GM23338 (cell line): Measurements from ENCODE around the gene ADGRD1. TPM values are rescaled to one million over a fixed set of nuclear protein-coding genes. Genes with fewer than 3 reads are reported as not detected.

Source experiments
- ATAC-seq: fragments of 200-7000 bp; cut with Tn5 transposase; 3 replicates; pipeline ENCODE4 v1.9.1; 2020
- DNase-seq: peaks from one replicate; pipeline ENCODE4 v3.0.0-alpha.2; 2015; ENCODE audit warnings: low spot score
- H2AFZ ChIP-seq: fragments of 200-600 bp; sonication (generic); 2 replicates; pipeline ENCODE4 v1.8.0; 2016; ENCODE audit warnings: antibody characterized with exemption, mild to moderate bottlenecking, moderate library complexity
- H3F3A ChIP-seq: fragments of 200-600 bp; sonication (generic); replicated peaks from 2 replicates; pipeline ENCODE4 v1.8.0; 2017; ENCODE audit warnings: antibody characterized with exemption, mixed run types, low read depth
- H3K27ac ChIP-seq: fragments of 200-600 bp; sonication (generic); 2 replicates; pipeline ENCODE4 v1.6.1; 2016; ENCODE audit warnings: low read depth
- H3K27me3 ChIP-seq: fragments of 200-600 bp; sonication (generic); 2 replicates; pipeline ENCODE4 v1.8.0; 2016; ENCODE audit warnings: mild to moderate bottlenecking, mixed run types, moderate library complexity; ENCODE audit not compliant: insufficient read depth
- H3K36me3 ChIP-seq: fragments of 200-600 bp; sonication (generic); 2 replicates; pipeline ENCODE4 v1.8.0; 2016; ENCODE audit warnings: mild to moderate bottlenecking; ENCODE audit not compliant: insufficient read depth
- H3K4me1 ChIP-seq: fragments of 200-600 bp; sonication (generic); 2 replicates; pipeline ENCODE4 v1.8.0; 2016; ENCODE audit warnings: mild to moderate bottlenecking, moderate library complexity; ENCODE audit not compliant: insufficient read depth
- H3K4me2 ChIP-seq: fragments of 200-600 bp; sonication (generic); 2 replicates; pipeline ENCODE4 v1.7.1; 2017; ENCODE audit warnings: mixed run types
- H3K4me3 ChIP-seq: fragments of 200-600 bp; sonication (generic); 2 replicates; pipeline ENCODE4 v1.6.1; 2016; ENCODE audit warnings: mixed run types
- H3K79me2 ChIP-seq: fragments of 200-600 bp; sonication (generic); replicated peaks from 2 replicates; pipeline ENCODE4 v1.8.0; 2017; ENCODE audit warnings: mild to moderate bottlenecking; ENCODE audit not compliant: insufficient read depth
- H3K9me2 ChIP-seq: fragments of 200-600 bp; sonication (generic); 2 replicates; pipeline ENCODE4 v1.8.0; 2017; ENCODE audit not compliant: insufficient read depth
- H4K20me1 ChIP-seq: fragments of 200-600 bp; sonication (generic); replicated peaks from 2 replicates; pipeline ENCODE4 v1.8.0; 2017; ENCODE audit warnings: mild to moderate bottlenecking; ENCODE audit not compliant: insufficient read depth
- H3K27ac Mint-ChIP-seq: 2 replicates; pipeline ENCODE4 v1.8.0; 2020; ENCODE audit warnings: inconsistent platforms, mild to moderate bottlenecking, moderate library complexity, mixed read lengths
- H3K27me3 Mint-ChIP-seq: 3 replicates; pipeline ENCODE4 v1.8.0; 2022; ENCODE audit warnings: low read depth, mild to moderate bottlenecking, moderate library complexity, mixed read lengths, inconsistent platforms; ENCODE audit not compliant: insufficient read depth, poor library complexity
- H3K36me3 Mint-ChIP-seq: 3 replicates; pipeline ENCODE4 v1.8.0; 2021; ENCODE audit warnings: low read depth, mild to moderate bottlenecking, inconsistent platforms, moderate library complexity, mixed read lengths
- H3K4me1 Mint-ChIP-seq: 3 replicates; pipeline ENCODE4 v1.8.0; 2020; ENCODE audit warnings: mild to moderate bottlenecking, inconsistent platforms, mixed read lengths
- H3K4me3 Mint-ChIP-seq: 3 replicates; pipeline ENCODE4 v1.8.0; 2021; ENCODE audit warnings: moderate library complexity, mild to moderate bottlenecking, inconsistent platforms, mixed read lengths
- H3K9me3 Mint-ChIP-seq: 3 replicates; pipeline ENCODE4 v1.8.0; 2020; ENCODE audit warnings: moderate library complexity, mild to moderate bottlenecking, inconsistent platforms, mixed read lengths
- ETS1 ChIP-seq: IDR thresholded peaks from 2 replicates; pipeline ENCODE4 v1.6.1; 2016; ENCODE audit warnings: antibody characterized with exemption
- EZH2phosphoT487 ChIP-seq: fragments of 200-600 bp; sonication (generic); IDR thresholded peaks from one replicate; pipeline ENCODE4 v1.8.1; 2018; ENCODE audit warnings: antibody characterized with exemption; ENCODE audit not compliant: unreplicated experiment
- JUNB ChIP-seq: IDR thresholded peaks from one replicate; pipeline ENCODE4 v1.6.1; 2016; ENCODE audit warnings: antibody characterized with exemption; ENCODE audit not compliant: unreplicated experiment
- POLR2AphosphoS5 ChIP-seq: IDR thresholded peaks from 2 replicates; pipeline ENCODE4 v1.6.1; 2016; ENCODE audit warnings: antibody characterized with exemption, low read depth
- REST ChIP-seq: IDR thresholded peaks from one replicate; pipeline ENCODE4 v1.6.1; 2018; ENCODE audit warnings: antibody characterized with exemption; ENCODE audit not compliant: unreplicated experiment
- ZNF331 ChIP-seq: fragments of 250-450 bp; sonication (Bioruptor Pico); IDR thresholded peaks from 2 replicates; pipeline ENCODE4 v1.5.0; 2020; ENCODE audit warnings: low read depth, mild to moderate bottlenecking, moderate library complexity
- polyA plus RNA-seq: library from polyadenylated mRNA; unstranded; fragments of >200 nt; fragmentation: Nextera tagmentation; extraction: Ambion mirVana; gene quantifications from 2 replicates; pipeline ENCODE4 v1.2.1, GENCODE V29; 2016
- total RNA-seq: library from RNA; depleted of rRNA; stranded (reverse); fragments of >200 nt; shearing (Covaris generic); gene quantifications from 2 replicates; pipeline ENCODE4 v1.2.3, GENCODE V29; 2014
- TF ChIP-seq, protein P1 (sequence below), 2 experiments: fragments of 200-600 bp in 1 of 2; sonication (generic) in 1 of 2; conservative IDR thresholded peaks; 2 replicates each; pipeline versions ENCODE4 v1.5.1 to v1.6.1; 2016 to 2017; ENCODE audit warnings: antibody characterized with exemption in 2 of 2, low read depth in 2 of 2, mild to moderate bottlenecking in 2 of 2, moderate library complexity in 1 of 2

ADGRD1 gene
- total and polyA plus RNA-seq, 2 experiments from 2014 or later: 1.4 TPM; not detected in 1

DNA sequence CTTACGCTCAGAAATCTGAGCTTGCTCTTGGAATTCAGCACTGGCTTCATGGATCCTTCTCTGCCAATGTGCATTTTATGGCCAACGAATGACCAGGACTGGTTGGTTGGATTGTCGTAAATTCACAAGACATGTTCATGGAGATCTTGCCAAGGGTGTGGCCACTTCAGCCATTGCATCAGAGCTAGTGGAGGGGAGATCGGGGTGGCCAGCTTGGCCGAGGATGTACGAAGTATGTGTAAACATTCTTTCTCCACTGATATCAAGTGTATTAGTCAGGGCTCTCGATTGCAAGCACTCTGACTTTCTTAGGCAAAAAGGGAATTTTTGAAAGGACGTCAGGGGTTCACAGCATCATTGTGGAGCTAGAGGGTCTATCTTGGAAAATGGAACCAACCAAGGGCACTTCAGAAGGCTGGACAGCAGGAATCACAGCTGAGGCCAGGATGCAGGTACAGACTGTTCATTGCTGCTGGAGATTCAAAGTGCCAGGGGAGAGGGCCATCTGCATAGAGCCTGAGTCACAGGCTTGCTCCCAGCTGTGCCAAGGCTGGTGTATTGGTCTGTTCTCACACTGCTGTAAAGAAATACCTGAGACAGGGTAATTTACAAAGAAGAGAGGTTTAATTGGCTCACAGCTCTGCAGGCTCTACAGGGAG, 32.9 kb upstream of the ADGRD1 start (continued):
- TF ChIP-seq REST (no peak), EZH2phosphoT487 (no peak), ZNF331 (no peak), JUNB (no peak)

DNA sequence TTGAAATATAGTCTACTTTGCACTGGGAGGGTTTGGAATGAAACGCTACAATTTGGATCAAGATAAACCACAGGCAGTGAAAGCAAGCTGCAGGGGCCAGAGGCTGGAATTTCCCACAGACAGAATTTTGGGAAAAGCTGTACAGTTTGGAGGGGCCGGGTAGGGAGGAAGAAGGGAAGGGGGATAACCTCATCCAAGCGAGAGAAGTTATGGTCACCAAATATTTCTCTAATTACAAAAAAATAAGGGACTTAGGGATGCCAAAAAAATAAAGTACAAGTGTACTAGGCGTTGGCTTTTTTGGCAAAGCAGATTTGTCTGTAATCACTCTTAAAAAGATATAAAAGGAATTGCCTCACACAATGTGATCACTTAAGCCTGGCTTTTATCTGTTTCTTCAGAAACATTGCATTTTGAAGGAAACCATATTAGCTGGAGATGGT, 31.2 kb upstream of the ADGRD1 start:
- no peaks in the 10 kb centered on the region for H3F3A ChIP-seq
- H3K27ac ChIP-seq: no peak overlapping the region
- no peaks in the 10 kb centered on the region for H3K4me1 ChIP-seq
- H3K27me3 Mint-ChIP-seq: peaks cover 7% of the 10 kb centered on the region
- no peaks in the 10 kb centered on the region for H3K4me1 Mint-ChIP-seq
- H3K4me3 ChIP-seq: no peak overlapping the region
- H3K4me3 Mint-ChIP-seq: no peak overlapping the region
- no peaks in the 10 kb centered on the region for H4K20me1 ChIP-seq
- H2AFZ ChIP-seq: no peak overlapping the region
- H3K36me3 Mint-ChIP-seq: no peaks in the 10 kb centered on the region; the same call in 2 of the 3 replicates
- no peaks in the 10 kb centered on the region for H3K27me3 ChIP-seq
- no peaks in the 10 kb centered on the region for H3K36me3 ChIP-seq
- H3K9me3 Mint-ChIP-seq: no peaks in the 10 kb centered on the region
- H3K79me2 ChIP-seq: no peaks in the 10 kb centered on the region
- ATAC-seq (no peak), DNase-seq (no peak)
- no peaks in the 10 kb centered on the region for H3K9me2 ChIP-seq
- H3K4me2 ChIP-seq: no peak overlapping the region
- no peak overlapping the region for H3K27ac Mint-ChIP-seq
- no peak for TF ChIP-seq REST
- no peak for TF ChIP-seq POLR2AphosphoS5
- TF ChIP-seq ETS1: no peak
- TF ChIP-seq, protein P1, sequence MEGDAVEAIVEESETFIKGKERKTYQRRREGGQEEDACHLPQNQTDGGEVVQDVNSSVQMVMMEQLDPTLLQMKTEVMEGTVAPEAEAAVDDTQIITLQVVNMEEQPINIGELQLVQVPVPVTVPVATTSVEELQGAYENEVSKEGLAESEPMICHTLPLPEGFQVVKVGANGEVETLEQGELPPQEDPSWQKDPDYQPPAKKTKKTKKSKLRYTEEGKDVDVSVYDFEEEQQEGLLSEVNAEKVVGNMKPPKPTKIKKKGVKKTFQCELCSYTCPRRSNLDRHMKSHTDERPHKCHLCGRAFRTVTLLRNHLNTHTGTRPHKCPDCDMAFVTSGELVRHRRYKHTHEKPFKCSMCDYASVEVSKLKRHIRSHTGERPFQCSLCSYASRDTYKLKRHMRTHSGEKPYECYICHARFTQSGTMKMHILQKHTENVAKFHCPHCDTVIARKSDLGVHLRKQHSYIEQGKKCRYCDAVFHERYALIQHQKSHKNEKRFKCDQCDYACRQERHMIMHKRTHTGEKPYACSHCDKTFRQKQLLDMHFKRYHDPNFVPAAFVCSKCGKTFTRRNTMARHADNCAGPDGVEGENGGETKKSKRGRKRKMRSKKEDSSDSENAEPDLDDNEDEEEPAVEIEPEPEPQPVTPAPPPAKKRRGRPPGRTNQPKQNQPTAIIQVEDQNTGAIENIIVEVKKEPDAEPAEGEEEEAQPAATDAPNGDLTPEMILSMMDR (conservative IDR thresholded peaks at IDR 0.05; ENCODE audit: low read depth in 2 of 2): no peak
